Iris pigment epithelial cell (primary cell): ENCODE data around the gene SPOPL.
"Not testable (repeated sequence)": the region's sequence is repeated elsewhere in the genome, so short reads cannot be mapped to it uniquely, and the experiment has no call there.

Experiments used
- DNase-seq: peaks from one replicate; pipeline ENCODE4 v3.0.0-alpha.2; 2011; ENCODE audit warnings: low read depth

SPOPL gene

GRCh38 chr2:138523673-138524042 is 22.1 kb downstream of the SPOPL start:
- DNase-seq: peak; percentile 34

GRCh38 chr2:138524353-138524752 is 22.8 kb downstream of the SPOPL start:
- DNase-seq: not testable (repeated sequence)

GRCh38 chr2:138531913-138532312 is 30.3 kb downstream of the SPOPL start:
- peak; percentile 11 for DNase-seq

DNA sequence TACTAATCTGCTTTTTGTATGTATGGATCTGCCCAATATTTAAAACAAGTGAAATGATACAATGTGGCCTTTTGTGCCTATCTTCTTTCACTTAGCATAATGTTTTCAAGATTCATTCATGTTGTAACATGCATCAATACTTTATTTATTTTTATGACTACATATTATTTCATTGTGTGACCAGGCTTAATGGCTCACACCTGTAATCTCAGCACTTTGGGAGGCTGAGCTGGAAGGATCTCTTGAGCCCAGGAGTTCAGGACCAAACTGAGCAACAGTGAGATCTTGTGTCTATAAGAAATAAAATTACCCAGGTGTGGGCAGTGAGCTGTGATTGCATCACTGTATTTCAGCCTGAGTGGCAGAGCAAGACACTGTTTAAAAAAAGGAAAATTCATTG is 33.2 kb downstream of the SPOPL start:
- DNase-seq: no peak

DNA sequence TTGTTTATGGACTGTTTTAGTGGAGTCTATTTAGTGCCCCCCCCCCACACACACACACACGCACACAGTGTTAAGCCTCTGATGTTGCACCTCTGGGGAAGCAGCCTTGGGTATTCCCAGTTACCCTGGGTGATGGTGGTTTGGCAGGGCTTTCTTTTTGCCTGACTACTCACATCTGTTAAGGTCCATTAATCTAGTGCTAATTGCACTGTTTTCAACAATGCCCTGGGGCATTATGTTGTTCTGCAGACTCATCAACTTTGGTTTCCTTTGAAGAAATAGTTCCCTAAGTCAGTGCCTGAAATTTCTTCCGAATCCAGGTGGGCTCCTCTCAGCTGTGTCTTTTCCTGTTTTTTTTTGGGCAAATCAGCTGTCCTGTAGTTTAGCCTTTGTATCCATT is 34.7 kb downstream of the SPOPL start:
- no peak for DNase-seq

DNA sequence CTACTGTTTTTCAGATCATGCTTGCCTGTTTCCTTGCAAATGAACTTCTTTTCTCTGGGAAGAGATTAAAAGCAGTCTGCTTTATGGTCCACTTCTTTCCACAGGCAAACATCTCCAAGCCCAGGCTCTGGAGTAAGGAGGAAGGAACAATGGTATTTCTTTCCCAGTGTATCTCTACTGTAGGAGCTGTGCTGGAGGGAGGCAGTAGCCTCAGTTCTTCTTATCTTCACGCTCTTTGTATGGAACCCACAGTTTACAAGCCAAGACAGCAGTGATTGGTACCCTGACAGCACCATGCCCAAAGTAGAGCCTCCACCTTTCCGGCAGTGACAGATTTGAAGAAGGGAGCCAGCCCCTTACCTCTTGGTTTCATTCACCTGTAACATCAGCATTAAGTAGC is 35.2 kb downstream of the SPOPL start:
- DNase-seq: no peak

GRCh38 chr2:138537170-138537915 is 35.8 kb downstream of the SPOPL start:
- DNase-seq: no peak

DNA sequence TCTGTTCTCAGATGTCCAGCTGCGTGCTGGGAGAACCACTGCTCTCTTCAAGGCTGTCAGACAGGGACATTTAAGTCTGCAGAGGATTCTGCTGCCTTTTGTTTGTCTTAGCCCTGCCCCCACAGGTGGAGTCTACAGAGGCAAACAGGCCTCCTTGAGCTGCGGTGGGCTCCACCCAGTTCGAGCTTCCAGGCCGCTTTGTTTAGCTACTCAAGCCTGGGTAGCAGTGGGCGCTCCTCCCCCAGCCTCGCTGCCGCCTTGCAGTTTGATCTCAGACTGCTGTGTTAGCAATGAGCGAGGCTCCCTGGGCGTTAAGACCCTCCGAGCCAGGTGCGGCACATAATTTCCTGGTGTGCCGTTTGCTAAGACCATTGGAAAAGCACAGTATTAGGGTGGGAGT is 42.6 kb downstream of the SPOPL start:
- DNase-seq: not testable (repeated sequence)

GRCh38 chr2:138548796-138549195 is 47.2 kb downstream of the SPOPL start:
- no peak for DNase-seq

DNA sequence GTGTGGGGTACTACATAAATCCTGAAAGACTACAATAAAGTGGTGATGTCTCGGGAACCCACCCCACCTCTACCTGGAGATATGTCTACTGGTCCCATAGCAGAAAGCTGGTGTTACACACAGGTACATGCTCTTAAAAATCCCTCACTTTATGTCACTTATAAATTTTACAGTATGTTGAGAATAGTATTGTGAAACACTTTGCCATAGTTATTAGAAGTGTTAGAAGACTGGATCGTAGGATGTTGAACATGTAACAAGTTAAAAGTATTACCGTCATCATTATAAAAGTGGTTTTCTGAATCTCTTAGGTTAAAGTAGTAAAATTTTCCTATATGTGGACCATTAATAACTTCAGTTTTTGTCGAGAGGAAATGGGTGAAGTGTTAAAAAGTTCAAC is 48.6 kb downstream of the SPOPL start:
- DNase-seq: no peak

DNA sequence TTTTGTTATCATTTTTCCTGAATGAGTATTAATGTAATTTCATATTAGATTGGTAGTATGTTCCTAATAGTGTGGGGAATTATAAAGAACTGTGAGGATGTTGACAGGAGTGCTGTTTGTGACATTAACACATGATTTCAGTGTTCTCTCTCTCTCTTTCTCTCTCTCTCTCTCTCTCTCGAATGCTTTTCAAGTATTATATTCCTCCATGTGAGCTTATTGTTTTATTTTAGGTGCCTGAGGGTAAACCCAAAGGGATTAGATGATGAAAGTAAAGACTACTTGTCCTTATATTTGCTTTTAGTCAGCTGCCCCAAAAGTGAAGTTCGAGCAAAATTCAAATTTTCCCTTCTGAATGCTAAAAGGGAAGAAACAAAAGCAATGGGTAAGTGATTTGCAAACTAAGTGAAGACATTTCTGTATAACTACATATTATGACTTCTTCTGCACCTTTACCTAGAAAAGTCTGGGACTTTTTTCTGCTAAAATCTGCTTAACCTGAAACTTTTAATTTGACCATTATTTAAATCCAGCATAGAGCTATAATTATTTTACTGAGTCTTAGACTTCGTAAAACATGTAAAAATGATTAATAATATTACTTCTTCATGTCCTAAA is 49.2 kb downstream of the SPOPL start:
- DNase-seq: no peak

GRCh38 chr2:138554123-138554522 is 52.6 kb downstream of the SPOPL start:
- DNase-seq: no peak

GRCh38 chr2:138559641-138560040 is 58.1 kb downstream of the SPOPL start:
- no peak for DNase-seq

- DNase-seq: peak; percentile 44
Measured at GRCh38 chr2:138564586-138565229, 63.1 kb downstream of the SPOPL start.

GRCh38 chr2:138565230-138565598 is 63.6 kb downstream of the SPOPL start:
- no peak for DNase-seq

DNA sequence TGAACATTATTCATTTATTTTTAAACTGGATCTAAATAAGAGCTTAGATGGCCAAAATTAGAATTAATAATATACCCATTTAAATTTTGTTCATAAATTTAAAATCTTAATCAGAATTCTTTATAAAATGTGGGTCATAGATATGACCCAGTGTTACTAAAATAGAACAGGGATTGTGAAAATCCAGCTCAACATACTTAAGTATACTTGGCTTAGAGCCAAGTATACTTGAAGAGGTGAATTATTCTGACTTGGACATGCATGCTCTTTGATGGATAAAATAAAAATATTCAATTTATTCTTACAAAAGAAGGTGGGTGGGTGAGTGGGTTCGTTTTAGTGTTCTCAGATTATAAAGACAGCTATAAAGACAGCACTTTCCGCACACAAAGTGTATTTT is 70.7 kb downstream of the SPOPL start:
- peak; percentile 30 for DNase-seq

- no peak for DNase-seq
Measured at GRCh38 chr2:138577066-138577465, 75.5 kb downstream of the SPOPL start.

DNA sequence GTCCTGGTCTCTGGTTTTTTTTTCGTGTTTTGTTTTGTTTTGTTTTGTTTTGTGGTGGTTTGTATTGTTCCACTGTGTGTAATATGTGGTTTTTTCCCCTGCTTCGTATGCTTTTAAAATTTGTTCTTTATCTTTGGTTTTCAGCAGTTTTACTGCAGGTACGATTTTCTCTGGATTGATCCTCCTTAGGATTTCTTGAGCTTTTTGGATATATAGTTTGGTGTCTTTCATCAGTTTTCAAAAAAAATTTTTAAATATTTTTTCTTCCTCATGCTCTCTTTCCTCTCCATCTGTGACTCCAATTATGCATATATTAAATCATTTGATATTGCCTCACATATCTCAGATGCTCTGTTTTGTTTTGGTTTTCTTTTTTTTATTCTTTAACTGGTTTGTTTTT is 78.0 kb downstream of the SPOPL start:
- DNase-seq: no peak

GRCh38 chr2:138581909-138582308 is 80.3 kb downstream of the SPOPL start:
- DNase-seq: no peak

DNA sequence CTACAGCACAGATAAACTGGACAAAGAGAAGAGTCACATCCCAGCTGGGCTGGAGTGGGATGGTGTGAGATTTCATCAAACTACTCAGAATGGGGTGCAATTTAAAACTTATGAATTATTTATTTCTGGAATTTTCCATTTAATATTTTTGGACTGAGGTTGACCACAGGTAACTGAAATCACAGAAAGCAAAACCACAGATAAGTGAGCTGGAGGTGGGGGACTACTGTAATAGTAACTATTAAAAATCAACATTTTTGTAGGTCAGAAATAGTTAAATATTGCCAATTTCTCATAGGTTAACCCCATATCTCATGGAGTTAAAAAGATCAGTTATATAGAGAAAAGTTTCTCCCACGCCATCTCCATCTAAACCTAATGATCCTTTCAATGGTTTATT is 88.1 kb downstream of the SPOPL start:
- DNase-seq: no peak

DNA sequence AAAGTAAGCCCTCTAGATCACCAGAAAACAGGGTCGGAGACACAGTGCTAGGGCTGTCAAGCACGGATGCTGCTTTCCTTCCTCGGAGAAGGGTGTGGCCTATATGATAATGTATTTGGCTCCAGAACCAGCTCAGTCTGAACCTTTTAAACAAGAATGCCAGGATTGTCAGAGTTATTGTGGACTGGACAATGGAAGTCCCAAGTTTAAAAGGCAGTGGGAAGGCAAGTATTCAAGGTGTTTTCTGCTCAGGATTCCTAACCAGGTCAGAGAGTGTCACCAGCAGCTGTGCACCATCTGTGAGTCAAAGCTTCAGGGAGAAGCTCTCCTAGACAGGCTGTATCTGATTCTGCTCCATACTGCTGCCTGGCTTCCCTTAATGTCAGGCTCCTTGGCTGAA is 94.8 kb downstream of the SPOPL start:
- no peak for DNase-seq

- no peak for DNase-seq
Measured at GRCh38 chr2:138600732-138601457, 99.3 kb downstream of the SPOPL start.
